ENCODE data around the gene KANSL3.
A peak's percentile ranks its signal among the peaks of the same experiment; 100 is the strongest.

KANSL3 gene

DNA sequence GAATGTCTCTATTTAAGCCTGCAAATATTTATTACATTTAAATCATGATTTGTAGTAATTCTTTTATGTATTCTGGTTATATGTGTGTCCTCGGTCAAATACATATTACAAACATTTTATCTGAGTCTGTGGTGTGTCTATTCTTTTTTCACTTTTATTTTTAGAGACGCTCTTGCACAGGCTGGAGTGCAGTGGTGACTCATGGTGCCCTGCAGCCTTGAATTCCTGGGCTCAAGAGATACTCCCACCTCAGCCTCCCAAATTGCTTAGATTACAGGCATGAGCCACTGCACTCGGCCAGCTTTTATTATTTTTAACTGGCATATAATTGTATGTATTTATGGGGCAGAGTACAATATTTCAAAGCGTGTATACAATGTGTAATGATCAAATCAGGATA lies 54.1 kb downstream of the KANSL3 start:
- no peaks in the 10 kb centered on the region for H3K9me3 ChIP-seq (replicated peaks in 1 of 2; ENCODE audit: control insufficient read depth in 2 of 2, insufficient read depth in 1 of 2, low read depth in 1 of 2, low read length in 2 of 2)
- H3K27me3 ChIP-seq (ENCODE audit: control insufficient read depth in 3 of 3, insufficient read depth in 3 of 3, low read depth in 1 of 3, low read length in 3 of 3): no peaks in the 10 kb centered on the region
- H3K23ac ChIP-seq (ENCODE audit: low read depth, low read length, poor library complexity): no peak overlapping the region
- no peak overlapping the region for H2AK5ac ChIP-seq (ENCODE audit: low read depth, low read length)
- no peak overlapping the region for H3K27ac ChIP-seq (replicated peaks; ENCODE audit: low read length)
- H3K14ac ChIP-seq (ENCODE audit: low read length): no peak overlapping the region
- no peak overlapping the region for H3K4me3 ChIP-seq (ENCODE audit: low read length in 2 of 2)
- no peaks in the 10 kb centered on the region for H3K79me1 ChIP-seq (ENCODE audit: low read depth, low read length)
- no peak overlapping the region for H3K9ac ChIP-seq (ENCODE audit: low read depth, low read length, poor library complexity)
- H3K36me3 ChIP-seq (replicated peaks in 1 of 2; ENCODE audit: control insufficient read depth in 2 of 2, insufficient read depth in 2 of 2, low read length in 2 of 2): peaks cover 0 to 23% of the 10 kb centered on the region in 2 donors
- H2BK15ac ChIP-seq (ENCODE audit: low read length): no peak overlapping the region
- H2BK120ac ChIP-seq (ENCODE audit: low read depth, low read length): no peak overlapping the region
- H3K4me1 ChIP-seq (ENCODE audit: control insufficient read depth in 2 of 2, insufficient read depth in 1 of 2, low read depth in 1 of 2, low read length in 2 of 2): no peaks in the 10 kb centered on the region
- H2BK5ac ChIP-seq (ENCODE audit: low read length): no peak overlapping the region
- no peak overlapping the region for H4K8ac ChIP-seq (ENCODE audit: low read depth, low read length)
- H3K4ac ChIP-seq (ENCODE audit: low read length): no peak overlapping the region
- no CpG with 5 or more reads among the region's 4 CpGs for WGBS, 2 donors (ENCODE audit: extremely low coverage in 2 of 2, insufficient read length in 2 of 2, insufficient replicate concordance in 1 of 2)
- DNase-seq (ENCODE audit: low spot score): no peak
- H4K91ac ChIP-seq (ENCODE audit: low read depth, low read length, poor library complexity): no peak overlapping the region
- H3K4me2 ChIP-seq (ENCODE audit: insufficient read depth, low read length, poor library complexity, severe bottlenecking): no peak overlapping the region
- no peak overlapping the region for H2AFZ ChIP-seq (ENCODE audit: low read length)
- no peak overlapping the region for H3K18ac ChIP-seq (ENCODE audit: low read length)
- no peak overlapping the region for H2BK12ac ChIP-seq (ENCODE audit: low read length)

DNA sequence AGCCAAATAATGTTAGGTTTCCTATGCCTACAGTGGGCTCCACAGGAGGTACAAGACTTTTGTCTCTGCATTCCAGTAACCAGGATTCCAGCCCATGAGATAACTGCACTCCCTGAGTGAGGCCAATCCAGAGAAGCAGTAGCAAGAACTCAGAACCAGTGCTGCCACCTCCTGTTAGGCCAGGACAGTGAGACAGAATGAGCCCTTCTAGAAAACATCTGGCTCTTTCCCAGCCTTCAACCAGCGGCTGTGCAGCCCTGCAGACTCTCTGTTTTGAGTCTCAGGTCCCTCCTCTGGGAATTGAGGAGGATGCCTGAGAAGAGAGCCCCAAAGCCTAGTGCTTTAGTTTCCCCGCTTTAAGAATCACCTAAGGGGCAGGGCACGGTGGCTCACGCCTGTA lies 57.3 kb downstream of the KANSL3 start:
- H3K9ac ChIP-seq (ENCODE audit: low read depth, low read length, poor library complexity): no peak overlapping the region
- no peaks in the 10 kb centered on the region for H3K4me1 ChIP-seq (ENCODE audit: control insufficient read depth in 2 of 2, insufficient read depth in 1 of 2, low read depth in 1 of 2, low read length in 2 of 2)
- no peak overlapping the region for H4K8ac ChIP-seq (ENCODE audit: low read depth, low read length)
- H2BK12ac ChIP-seq (ENCODE audit: low read length): no peak overlapping the region
- no peak overlapping the region for H3K4ac ChIP-seq (ENCODE audit: low read length)
- no CpG with 5 or more reads among the region's 4 CpGs for WGBS, 2 donors (ENCODE audit: extremely low coverage in 2 of 2, insufficient read length in 2 of 2, insufficient replicate concordance in 1 of 2)
- no peak overlapping the region for H3K27ac ChIP-seq (replicated peaks; ENCODE audit: low read length)
- no peak overlapping the region for H3K23ac ChIP-seq (ENCODE audit: low read depth, low read length, poor library complexity)
- no peak overlapping the region for H3K4me2 ChIP-seq (ENCODE audit: insufficient read depth, low read length, poor library complexity, severe bottlenecking)
- no peaks in the 10 kb centered on the region for H3K27me3 ChIP-seq (ENCODE audit: control insufficient read depth in 3 of 3, insufficient read depth in 3 of 3, low read depth in 1 of 3, low read length in 3 of 3)
- H2AK5ac ChIP-seq (ENCODE audit: low read depth, low read length): no peak overlapping the region
- no peak overlapping the region for H3K18ac ChIP-seq (ENCODE audit: low read length)
- H2BK120ac ChIP-seq (ENCODE audit: low read depth, low read length): no peak overlapping the region
- H3K14ac ChIP-seq (ENCODE audit: low read length): no peak overlapping the region
- no peak overlapping the region for H2BK15ac ChIP-seq (ENCODE audit: low read length)
- no peak overlapping the region for H3K4me3 ChIP-seq (ENCODE audit: low read length in 2 of 2)
- no peak overlapping the region for H2BK5ac ChIP-seq (ENCODE audit: low read length)
- no peak for DNase-seq (ENCODE audit: low spot score)
- no peaks in the 10 kb centered on the region for H3K79me1 ChIP-seq (ENCODE audit: low read depth, low read length)
- no peak overlapping the region for H4K91ac ChIP-seq (ENCODE audit: low read depth, low read length, poor library complexity)
- no peaks in the 10 kb centered on the region for H3K9me3 ChIP-seq (replicated peaks in 1 of 2; ENCODE audit: control insufficient read depth in 2 of 2, insufficient read depth in 1 of 2, low read depth in 1 of 2, low read length in 2 of 2)
- no peak overlapping the region for H2AFZ ChIP-seq (ENCODE audit: low read length)
- peaks cover 0 to 18% of the 10 kb centered on the region in 2 donors for H3K36me3 ChIP-seq (replicated peaks in 1 of 2; ENCODE audit: control insufficient read depth in 2 of 2, insufficient read depth in 2 of 2, low read length in 2 of 2)

DNA sequence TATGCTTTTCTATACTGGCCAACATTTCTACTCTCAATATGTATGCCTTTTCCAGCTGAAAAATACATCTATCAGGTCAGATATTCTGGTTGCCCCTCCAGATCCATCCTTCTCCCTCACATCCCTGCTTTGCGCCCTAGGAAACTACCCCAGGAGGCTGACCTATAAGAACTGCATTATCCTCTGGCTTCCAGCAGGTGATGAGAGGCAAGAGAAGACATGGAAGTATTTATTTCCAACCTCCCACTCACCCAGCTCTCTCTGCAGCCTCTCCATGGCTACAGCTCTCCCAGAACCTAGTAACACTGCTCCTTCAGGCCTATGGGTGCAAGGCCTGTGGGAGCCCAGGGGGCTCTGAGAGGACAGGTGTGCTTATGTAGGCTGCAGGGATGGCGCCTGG lies 58.7 kb downstream of the KANSL3 start:
- H3K23ac ChIP-seq (ENCODE audit: low read depth, low read length, poor library complexity): peak overlapping the region; percentile 29
- H3K4me3 ChIP-seq (ENCODE audit: low read length in 2 of 2): no peak overlapping the region
- no peaks in the 10 kb centered on the region for H3K79me1 ChIP-seq (ENCODE audit: low read depth, low read length)
- DNase-seq (ENCODE audit: low spot score): no peak
- no peak overlapping the region for H2BK5ac ChIP-seq (ENCODE audit: low read length)
- no peak overlapping the region for H3K4me2 ChIP-seq (ENCODE audit: insufficient read depth, low read length, poor library complexity, severe bottlenecking)
- no peak overlapping the region for H2AK5ac ChIP-seq (ENCODE audit: low read depth, low read length)
- no peaks in the 10 kb centered on the region for H3K27me3 ChIP-seq (ENCODE audit: control insufficient read depth in 3 of 3, insufficient read depth in 3 of 3, low read depth in 1 of 3, low read length in 3 of 3)
- no peak overlapping the region for H2AFZ ChIP-seq (ENCODE audit: low read length)
- H3K4ac ChIP-seq (ENCODE audit: low read length): no peak overlapping the region
- peak overlapping the region; percentile 40 for H3K18ac ChIP-seq (ENCODE audit: low read length)
- H2BK120ac ChIP-seq (ENCODE audit: low read depth, low read length): no peak overlapping the region
- H3K14ac ChIP-seq (ENCODE audit: low read length): no peak overlapping the region
- no CpG with 5 or more reads among the region's 2 CpGs for WGBS, 2 donors (ENCODE audit: extremely low coverage in 2 of 2, insufficient read length in 2 of 2, insufficient replicate concordance in 1 of 2)
- no peak overlapping the region for H2BK12ac ChIP-seq (ENCODE audit: low read length)
- H3K27ac ChIP-seq (replicated peaks; ENCODE audit: low read length): no peak overlapping the region
- H3K9me3 ChIP-seq (replicated peaks in 1 of 2; ENCODE audit: control insufficient read depth in 2 of 2, insufficient read depth in 1 of 2, low read depth in 1 of 2, low read length in 2 of 2): no peaks in the 10 kb centered on the region
- no peaks in the 10 kb centered on the region for H3K4me1 ChIP-seq (ENCODE audit: control insufficient read depth in 2 of 2, insufficient read depth in 1 of 2, low read depth in 1 of 2, low read length in 2 of 2)
- H4K91ac ChIP-seq (ENCODE audit: low read depth, low read length, poor library complexity): no peak overlapping the region
- H3K36me3 ChIP-seq (replicated peaks in 1 of 2; ENCODE audit: control insufficient read depth in 2 of 2, insufficient read depth in 2 of 2, low read length in 2 of 2): peaks cover 0 to 8% of the 10 kb centered on the region in 2 donors
- H3K9ac ChIP-seq (ENCODE audit: low read depth, low read length, poor library complexity): no peak overlapping the region
- no peak overlapping the region for H2BK15ac ChIP-seq (ENCODE audit: low read length)
- no peak overlapping the region for H4K8ac ChIP-seq (ENCODE audit: low read depth, low read length)

DNA sequence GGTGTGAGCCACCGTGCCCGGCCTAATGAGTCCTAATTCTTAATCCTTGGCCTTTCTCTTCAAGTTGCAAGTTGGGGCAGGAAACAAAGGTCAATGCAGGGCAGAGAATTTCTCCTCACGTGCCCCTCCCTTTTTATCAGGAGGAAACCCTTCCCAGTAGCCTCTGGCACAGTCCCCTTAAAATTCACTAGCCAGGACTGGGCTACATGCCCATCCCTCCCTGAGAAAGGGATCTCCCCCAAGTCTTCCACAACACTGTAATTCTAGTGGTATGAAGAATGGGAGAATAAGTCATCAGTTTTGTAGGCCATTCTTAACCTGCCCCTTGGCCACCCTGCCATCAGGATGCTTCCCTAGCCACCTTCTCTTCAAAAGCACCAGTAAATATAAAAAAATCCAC lies 59.4 kb downstream of the KANSL3 start:
- DNase-seq (ENCODE audit: low spot score): no peak
- H2AK5ac ChIP-seq (ENCODE audit: low read depth, low read length): no peak overlapping the region
- no CpG with 5 or more reads among the region's 3 CpGs for WGBS, 2 donors (ENCODE audit: extremely low coverage in 2 of 2, insufficient read length in 2 of 2, insufficient replicate concordance in 1 of 2)
- no peak overlapping the region for H3K18ac ChIP-seq (ENCODE audit: low read length)
- H2BK120ac ChIP-seq (ENCODE audit: low read depth, low read length): no peak overlapping the region
- H3K9ac ChIP-seq (ENCODE audit: low read depth, low read length, poor library complexity): no peak overlapping the region
- H3K79me1 ChIP-seq (ENCODE audit: low read depth, low read length): no peaks in the 10 kb centered on the region
- no peak overlapping the region for H2BK15ac ChIP-seq (ENCODE audit: low read length)
- no peak overlapping the region for H3K4me2 ChIP-seq (ENCODE audit: insufficient read depth, low read length, poor library complexity, severe bottlenecking)
- no peak overlapping the region for H2AFZ ChIP-seq (ENCODE audit: low read length)
- H3K23ac ChIP-seq (ENCODE audit: low read depth, low read length, poor library complexity): no peak overlapping the region
- no peak overlapping the region for H3K4me3 ChIP-seq (ENCODE audit: low read length in 2 of 2)
- H3K9me3 ChIP-seq (replicated peaks in 1 of 2; ENCODE audit: control insufficient read depth in 2 of 2, insufficient read depth in 1 of 2, low read depth in 1 of 2, low read length in 2 of 2): no peaks in the 10 kb centered on the region
- no peak overlapping the region for H2BK5ac ChIP-seq (ENCODE audit: low read length)
- no peak overlapping the region for H3K27ac ChIP-seq (replicated peaks; ENCODE audit: low read length)
- no peak overlapping the region for H4K8ac ChIP-seq (ENCODE audit: low read depth, low read length)
- no peaks in the 10 kb centered on the region for H3K4me1 ChIP-seq (ENCODE audit: control insufficient read depth in 2 of 2, insufficient read depth in 1 of 2, low read depth in 1 of 2, low read length in 2 of 2)
- no peak overlapping the region for H3K4ac ChIP-seq (ENCODE audit: low read length)
- H2BK12ac ChIP-seq (ENCODE audit: low read length): no peak overlapping the region
- H3K14ac ChIP-seq (ENCODE audit: low read length): no peak overlapping the region
- H3K36me3 ChIP-seq (replicated peaks in 1 of 2; ENCODE audit: control insufficient read depth in 2 of 2, insufficient read depth in 2 of 2, low read length in 2 of 2): peaks cover 0 to 2% of the 10 kb centered on the region in 2 donors
- H4K91ac ChIP-seq (ENCODE audit: low read depth, low read length, poor library complexity): no peak overlapping the region
- no peaks in the 10 kb centered on the region for H3K27me3 ChIP-seq (ENCODE audit: control insufficient read depth in 3 of 3, insufficient read depth in 3 of 3, low read depth in 1 of 3, low read length in 3 of 3)

Measured in neuronal stem cell (in vitro differentiated cells).